ACC112 (cell line): ENCODE measurements around the gene ERBB4.

Experiments
- H2AFZ ChIP-seq: fragments of 200-600 bp; sonication (generic); one replicate; pipeline ENCODE4 v1.6.0; 2017; ENCODE audit warnings: antibody characterized with exemption, low read length; ENCODE audit not compliant: unreplicated experiment
- H3K27ac ChIP-seq: fragments of 200-600 bp; sonication (generic); 2 replicates; pipeline ENCODE4 v1.5.1; 2014; ENCODE audit warnings: low read depth, mild to moderate bottlenecking, antibody characterized with exemption, low read length, moderate library complexity
- H3K27me3 ChIP-seq: fragments of 200-600 bp; sonication (generic); 2 replicates; pipeline ENCODE4 v1.6.1; 2014; ENCODE audit warnings: mild to moderate bottlenecking, antibody characterized with exemption, low read length, moderate library complexity, mixed read lengths; ENCODE audit not compliant: insufficient read depth
- H3K36me3 ChIP-seq: fragments of 200-600 bp; sonication (generic); 2 replicates; pipeline ENCODE4 v1.6.1; 2016; ENCODE audit warnings: mild to moderate bottlenecking, antibody characterized with exemption, low read length, moderate library complexity, mixed read lengths; ENCODE audit not compliant: insufficient read depth
- H3K4me1 ChIP-seq: fragments of 200-600 bp; sonication (generic); one replicate; pipeline ENCODE4 v1.6.1; 2016; ENCODE audit warnings: low read length, mixed read lengths; ENCODE audit not compliant: insufficient read depth, unreplicated experiment, control insufficient read depth
- H3K4me3 ChIP-seq: fragments of 200-600 bp; sonication (generic); 2 replicates; pipeline ENCODE4 v1.5.1; 2014; ENCODE audit warnings: mild to moderate bottlenecking, low read depth, low read length
- H3K79me2 ChIP-seq: fragments of 200-600 bp; sonication (generic); one replicate; pipeline ENCODE4 v1.6.0; 2016; ENCODE audit warnings: low read length; ENCODE audit not compliant: control insufficient read depth, unreplicated experiment, insufficient read depth

Gene ERBB4

DNA sequence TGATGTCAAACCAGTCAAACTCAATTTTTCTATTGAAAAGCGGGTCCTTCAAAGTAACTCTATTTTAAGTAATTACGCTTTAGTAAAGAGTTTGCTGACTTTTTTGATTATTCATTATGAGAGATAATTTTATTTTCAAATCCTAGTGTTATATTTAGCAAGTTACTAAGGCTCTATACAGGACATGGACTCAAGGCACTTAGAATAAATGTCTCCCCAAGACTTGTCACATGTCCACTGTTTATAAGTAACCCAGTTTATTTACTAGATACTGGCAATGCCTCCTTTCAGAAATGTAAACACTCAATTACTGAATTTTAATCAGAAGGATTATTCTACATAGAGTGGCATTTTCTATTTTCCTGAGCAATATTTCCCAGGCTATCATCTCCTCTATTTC, 638.1 kb downstream of the ERBB4 start:
- Histone ChIP-seq H3K79me2 (no peaks in the 10 kb centered on the region), H3K27me3 (no peaks in the 10 kb centered on the region), H3K4me1 (no peaks in the 10 kb centered on the region), H2AFZ (peak overlapping the region; percentile 79), H3K36me3 (no peaks in the 10 kb centered on the region), H3K27ac (no peak overlapping the region), H3K4me3 (no peak overlapping the region)

DNA sequence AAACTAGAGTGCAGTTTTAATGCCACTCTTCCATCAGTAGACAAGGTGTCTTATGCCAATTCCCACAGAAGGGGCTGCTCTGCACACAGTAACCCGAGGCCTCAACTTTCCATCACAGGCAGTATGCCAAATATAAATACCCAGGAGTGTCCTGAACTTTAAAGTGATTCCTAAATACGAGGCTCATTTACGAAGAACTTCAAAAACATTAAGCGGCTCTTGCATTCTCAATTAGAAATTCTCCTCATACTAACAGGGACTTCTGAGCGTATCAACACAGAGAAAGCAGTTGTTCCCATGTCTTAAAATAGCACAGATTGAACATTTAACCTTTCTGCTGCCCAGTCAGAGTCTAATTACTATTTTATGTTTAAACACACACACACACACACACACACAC, 638.6 kb downstream of the ERBB4 start:
- no peaks in the 10 kb centered on the region for H3K4me1 ChIP-seq
- no peaks in the 10 kb centered on the region for H3K79me2 ChIP-seq
- H3K27me3 ChIP-seq = no peaks in the 10 kb centered on the region
- H2AFZ ChIP-seq = peak overlapping the region; percentile 79
- 0 out of 2 replicates have a peak overlapping the region, but pooled peaks have one; percentile 19 for H3K4me3 ChIP-seq
- H3K27ac ChIP-seq = no peak overlapping the region
- no peaks in the 10 kb centered on the region for H3K36me3 ChIP-seq

DNA sequence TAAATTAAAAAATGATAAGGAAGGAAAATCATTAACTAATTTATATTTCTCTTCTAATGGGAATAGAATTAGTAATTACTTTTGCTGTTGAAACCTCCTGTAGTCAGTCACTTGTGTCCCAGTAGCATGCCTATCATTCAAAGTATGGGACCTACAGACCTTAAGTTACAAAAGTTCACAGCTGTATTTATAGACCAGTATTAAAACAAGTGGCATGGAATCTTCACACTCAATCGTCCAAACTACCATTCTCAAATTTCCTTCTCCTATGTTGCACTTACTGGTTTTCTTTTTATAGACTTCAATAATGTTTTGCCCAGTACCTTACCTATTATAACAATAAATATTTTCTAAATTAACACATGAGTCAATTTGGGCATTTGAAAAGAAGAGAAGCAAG, 639.9 kb downstream of the ERBB4 start:
- Histone ChIP-seq H3K36me3 (no peaks in the 10 kb centered on the region), H3K4me1 (no peaks in the 10 kb centered on the region), H3K27me3 (no peaks in the 10 kb centered on the region), H2AFZ (no peak overlapping the region), H3K27ac (no peak overlapping the region), H3K4me3 (no peak overlapping the region), H3K79me2 (no peaks in the 10 kb centered on the region)

DNA sequence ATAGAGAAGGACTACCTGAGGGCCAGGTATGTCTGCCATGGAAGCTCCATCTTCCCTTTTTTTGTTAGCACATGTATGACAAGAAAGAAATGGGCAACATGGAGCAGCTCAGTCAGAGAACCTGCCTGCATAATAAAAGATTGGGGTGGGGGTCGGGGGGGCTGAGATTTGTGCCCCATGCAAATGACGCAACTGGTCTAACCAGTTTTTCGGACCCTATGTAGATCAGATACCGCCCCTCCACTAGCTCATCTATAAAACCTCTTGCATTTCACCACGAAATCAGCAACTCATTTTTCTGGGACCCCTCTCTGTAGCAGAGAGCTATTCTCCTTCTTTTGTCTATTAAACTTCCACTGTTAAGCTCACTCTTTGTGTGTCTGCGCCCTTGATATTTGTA, 657.2 kb downstream of the ERBB4 start:
- H3K79me2 ChIP-seq = no peaks in the 10 kb centered on the region
- H3K36me3 ChIP-seq = no peaks in the 10 kb centered on the region
- no peak overlapping the region for H3K27ac ChIP-seq
- H3K4me3 ChIP-seq = no peak overlapping the region
- no peaks in the 10 kb centered on the region for H3K4me1 ChIP-seq
- H2AFZ ChIP-seq = no peak overlapping the region
- no peaks in the 10 kb centered on the region for H3K27me3 ChIP-seq

DNA sequence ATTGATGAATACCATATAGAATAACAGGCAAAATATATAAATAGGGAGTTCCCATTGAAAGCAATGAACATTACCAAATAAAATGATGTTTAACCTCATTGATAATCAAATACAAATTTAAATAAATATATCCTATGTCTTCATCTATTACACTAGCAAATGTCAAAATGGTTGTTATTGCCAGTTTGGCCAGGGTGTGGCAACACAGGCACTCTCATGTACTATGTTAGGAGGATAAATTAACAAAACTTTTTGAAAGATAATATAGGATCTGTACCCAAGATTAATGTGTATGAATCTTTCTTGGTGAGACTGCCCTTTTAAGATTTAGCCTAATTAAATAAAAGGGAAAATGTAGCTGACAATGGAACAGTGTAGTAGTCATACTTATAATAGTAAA, 659.3 kb downstream of the ERBB4 start:
- Histone ChIP-seq H3K27ac (no peak overlapping the region), H2AFZ (peak overlapping the region; percentile 52), H3K79me2 (no peaks in the 10 kb centered on the region), H3K4me1 (peaks cover 4% of the 10 kb centered on the region), H3K36me3 (no peaks in the 10 kb centered on the region), H3K27me3 (no peaks in the 10 kb centered on the region), H3K4me3 (no peak overlapping the region)

DNA sequence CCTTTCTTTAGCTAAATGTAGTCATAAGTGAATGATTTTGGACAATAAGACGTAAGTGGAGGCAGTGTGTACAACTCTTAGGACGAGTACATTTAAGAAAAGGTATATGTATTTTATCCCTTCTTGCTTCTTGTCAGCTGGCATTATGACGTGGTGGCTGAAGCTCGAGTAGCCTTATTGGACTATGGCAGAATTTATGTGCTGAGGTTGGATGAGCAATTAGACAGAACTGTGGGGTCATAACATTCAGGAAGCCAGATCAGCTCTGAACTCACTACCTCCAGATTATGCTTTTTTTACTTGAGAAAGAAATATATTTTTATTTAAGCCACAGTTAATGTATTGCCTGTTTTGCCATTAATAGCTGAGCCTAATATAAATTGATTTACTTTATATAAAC, 661.5 kb downstream of the ERBB4 start:
- H3K79me2 ChIP-seq = no peaks in the 10 kb centered on the region
- no peak overlapping the region for H2AFZ ChIP-seq
- H3K27me3 ChIP-seq = no peaks in the 10 kb centered on the region
- H3K4me1 ChIP-seq = peaks cover 4% of the 10 kb centered on the region
- H3K4me3 ChIP-seq = no peak overlapping the region
- no peak overlapping the region for H3K27ac ChIP-seq
- H3K36me3 ChIP-seq = no peaks in the 10 kb centered on the region

DNA sequence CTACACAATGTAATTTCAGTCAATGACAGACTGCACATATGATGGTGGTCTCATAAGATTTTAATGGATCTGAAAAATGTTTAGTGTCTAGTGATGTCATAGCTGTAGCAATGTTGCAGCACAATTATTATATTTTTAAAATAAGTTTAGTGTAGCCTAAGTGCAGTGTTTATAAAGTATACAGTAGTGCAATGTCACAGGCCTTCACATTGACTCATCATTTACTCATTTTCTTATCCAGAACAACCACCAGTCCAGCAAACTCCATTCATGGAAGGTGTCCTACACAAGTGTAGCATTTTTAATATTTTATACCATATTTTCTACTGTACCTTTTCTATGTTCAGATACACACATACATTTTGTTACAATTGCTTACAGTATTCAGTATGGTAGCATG, 663.1 kb downstream of the ERBB4 start:
- Histone ChIP-seq H3K27ac (no peak overlapping the region), H3K79me2 (no peaks in the 10 kb centered on the region), H3K27me3 (no peaks in the 10 kb centered on the region), H3K4me1 (peaks cover 4% of the 10 kb centered on the region), H2AFZ (no peak overlapping the region), H3K36me3 (no peaks in the 10 kb centered on the region), H3K4me3 (no peak overlapping the region)

DNA sequence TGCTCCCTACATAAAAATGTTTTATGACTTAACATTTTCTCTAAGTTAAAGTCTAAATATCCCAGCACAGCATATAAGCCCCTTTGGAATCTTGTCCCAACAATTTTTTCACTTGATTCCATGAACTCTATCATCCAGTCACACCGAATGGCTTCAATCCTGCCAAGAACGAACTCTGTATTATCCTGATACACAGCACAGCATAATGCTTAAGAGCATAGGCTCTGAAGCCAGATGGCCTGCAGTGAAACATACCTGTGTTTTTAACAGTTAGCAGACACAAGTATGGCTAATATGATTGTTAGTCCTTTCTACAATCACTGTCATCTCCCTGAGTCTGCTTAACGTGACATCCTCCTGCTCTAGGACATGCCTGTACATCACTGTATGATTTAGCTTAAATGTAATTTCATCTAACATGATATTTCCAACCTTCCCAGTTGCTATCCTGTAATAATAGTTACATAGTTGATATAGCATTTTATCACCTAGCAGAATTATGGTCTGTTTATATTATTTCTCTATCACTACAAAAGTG, 669.5 kb downstream of the ERBB4 start:
- H3K4me1 ChIP-seq = peaks cover 9% of the 10 kb centered on the region
- H3K27ac ChIP-seq = no peak overlapping the region
- H2AFZ ChIP-seq = no peak overlapping the region
- no peaks in the 10 kb centered on the region for H3K36me3 ChIP-seq
- H3K4me3 ChIP-seq = no peak overlapping the region
- H3K79me2 ChIP-seq = no peaks in the 10 kb centered on the region
- H3K27me3 ChIP-seq = no peaks in the 10 kb centered on the region

DNA sequence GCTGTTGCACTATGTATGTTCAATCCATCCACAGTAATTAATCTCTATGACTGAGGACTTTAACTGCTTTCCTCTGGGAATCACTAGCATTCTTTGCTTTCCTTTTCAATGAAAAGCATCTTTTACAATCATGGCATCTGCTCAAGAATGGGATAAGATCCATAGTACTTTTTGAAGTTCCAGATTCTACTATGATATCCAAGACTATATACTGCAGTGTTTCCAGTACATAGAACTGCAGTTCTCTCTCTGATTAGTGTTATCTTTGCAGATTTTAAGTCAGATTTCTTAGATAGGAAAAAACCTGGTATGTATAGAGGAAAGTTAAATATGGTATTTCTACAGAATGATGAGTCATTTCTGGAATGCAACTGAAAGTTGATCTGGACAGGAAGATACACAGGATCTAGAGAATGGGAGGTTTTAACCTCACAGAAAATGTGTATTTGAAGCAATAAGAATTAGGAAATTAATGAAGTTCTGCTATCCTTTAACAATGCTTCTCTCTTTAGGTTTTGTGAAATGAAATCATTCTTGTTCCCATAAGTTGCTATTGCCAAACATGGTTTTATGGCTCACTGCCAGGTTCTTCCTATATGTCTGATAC, 670.7 kb downstream of the ERBB4 start:
- Histone ChIP-seq H3K27me3 (no peaks in the 10 kb centered on the region), H2AFZ (peak overlapping the region; percentile 1), H3K4me3 (no peak overlapping the region), H3K36me3 (no peaks in the 10 kb centered on the region), H3K4me1 (peaks cover 9% of the 10 kb centered on the region), H3K27ac (0 out of 2 replicates have a peak overlapping the region, but pooled peaks have one; percentile 9), H3K79me2 (no peaks in the 10 kb centered on the region)

DNA sequence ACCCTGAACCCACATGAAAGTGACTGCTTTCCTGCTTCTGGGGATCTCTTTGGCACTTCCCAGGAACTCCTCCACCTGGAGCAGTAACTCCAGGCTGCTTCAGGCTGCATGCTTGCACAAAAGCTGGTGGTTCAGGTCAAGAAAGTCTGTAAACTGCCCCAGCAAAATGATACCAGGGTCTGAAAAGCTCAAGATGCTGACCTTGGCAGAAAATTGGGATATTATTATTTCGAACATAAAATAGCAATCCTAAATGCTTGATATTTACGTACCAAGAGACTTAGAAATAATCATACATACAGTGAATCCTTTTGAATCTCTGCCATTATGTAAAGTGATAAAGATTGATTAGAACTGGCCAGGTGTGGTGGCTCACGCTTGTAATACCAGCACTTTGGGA, 674.3 kb downstream of the ERBB4 start:
- no peak overlapping the region for H3K4me3 ChIP-seq
- H2AFZ ChIP-seq = no peak overlapping the region
- H3K27me3 ChIP-seq = no peaks in the 10 kb centered on the region
- peaks cover 9% of the 10 kb centered on the region for H3K4me1 ChIP-seq
- H3K36me3 ChIP-seq = no peaks in the 10 kb centered on the region
- H3K79me2 ChIP-seq = no peaks in the 10 kb centered on the region
- no peak overlapping the region for H3K27ac ChIP-seq

DNA sequence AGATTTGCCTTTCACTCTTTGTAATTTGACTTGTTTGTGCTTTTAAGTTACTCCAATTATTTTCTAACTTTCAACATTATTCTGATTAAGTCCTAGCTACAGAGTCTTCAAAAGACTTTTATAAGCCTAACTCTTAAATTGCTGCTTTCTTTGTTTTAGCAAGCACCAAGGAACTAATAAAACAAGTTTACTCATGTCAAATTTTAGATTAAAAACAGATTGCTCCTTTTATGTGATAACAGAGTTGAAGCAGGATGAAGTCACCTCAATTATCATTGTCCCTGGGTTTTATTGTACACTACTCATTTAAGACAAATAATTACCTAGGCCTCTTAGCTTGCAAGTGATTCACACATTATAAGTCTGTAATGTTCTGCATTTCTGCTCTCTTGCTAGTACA, 678.4 kb downstream of the ERBB4 start:
- H2AFZ ChIP-seq = peak overlapping the region; percentile 15
- no peaks in the 10 kb centered on the region for H3K27me3 ChIP-seq
- H3K79me2 ChIP-seq = no peaks in the 10 kb centered on the region
- H3K4me3 ChIP-seq = no peak overlapping the region
- H3K4me1 ChIP-seq = no peaks in the 10 kb centered on the region
- H3K27ac ChIP-seq = no peak overlapping the region
- H3K36me3 ChIP-seq = no peaks in the 10 kb centered on the region
